Islet of Langerhans (tissue), 1 donor: ENCODE results near the gene MTMR3.
A peak's percentile ranks its signal among the peaks of the same experiment; 100 is the strongest.

Experiments
- FAIRE-seq: peaks from one replicate; lab custom pipeline; 2011; peaks lifted over from hg19 to GRCh38; lab: Jason Lieb, UNC

MTMR3 gene

DNA sequence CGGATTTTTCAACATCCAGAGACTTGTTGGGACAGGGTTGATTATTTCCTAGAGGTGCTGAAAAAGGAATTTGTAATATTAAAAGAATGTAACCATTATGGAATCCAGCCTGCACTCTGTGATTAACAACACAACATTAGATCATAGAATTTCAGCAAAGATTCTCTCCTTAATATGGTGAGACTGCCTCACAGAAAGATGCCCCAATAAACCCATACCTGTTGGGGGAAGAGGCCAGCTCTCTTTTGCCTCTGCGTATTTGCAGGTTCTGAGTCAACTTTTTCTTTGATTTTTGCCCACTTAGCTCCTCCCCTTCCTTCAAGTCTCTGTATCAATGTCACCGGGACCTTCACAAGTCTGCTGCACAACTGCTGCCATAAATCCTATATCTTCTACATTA, 12.4 kb upstream of the MTMR3 start:
- FAIRE-seq, result no peak

- no peak for FAIRE-seq
Measured at GRCh38 chr22:29871684-29872083, 11.3 kb upstream of the MTMR3 start.

- FAIRE-seq, result no peak
Measured at GRCh38 chr22:29872144-29872893, 10.7 kb upstream of the MTMR3 start.

- no peak for FAIRE-seq
Measured at GRCh38 chr22:29872989-29873388, 10.0 kb upstream of the MTMR3 start.

DNA sequence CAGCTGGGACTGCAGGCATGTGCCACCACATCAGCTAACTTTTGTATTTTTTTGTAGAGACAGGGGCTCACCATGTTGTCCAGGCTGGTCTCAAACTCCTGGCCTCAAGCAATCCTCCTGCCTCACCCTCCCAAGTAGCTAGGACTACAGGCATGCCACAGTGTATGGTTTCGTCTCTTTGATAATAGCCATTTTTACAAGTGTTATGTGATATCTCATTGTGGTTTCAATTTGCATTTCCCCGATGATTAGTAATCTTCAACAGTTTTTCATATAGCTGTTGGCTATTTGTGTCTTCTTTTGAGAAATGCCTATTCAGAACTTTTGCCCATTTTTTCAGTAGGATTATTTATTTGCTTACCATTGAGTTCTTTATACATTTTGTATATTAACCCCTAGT, 9.0 kb upstream of the MTMR3 start:
- no peak for FAIRE-seq

- FAIRE-seq, result no peak
Measured at GRCh38 chr22:29877620-29878019, 5.4 kb upstream of the MTMR3 start.

DNA sequence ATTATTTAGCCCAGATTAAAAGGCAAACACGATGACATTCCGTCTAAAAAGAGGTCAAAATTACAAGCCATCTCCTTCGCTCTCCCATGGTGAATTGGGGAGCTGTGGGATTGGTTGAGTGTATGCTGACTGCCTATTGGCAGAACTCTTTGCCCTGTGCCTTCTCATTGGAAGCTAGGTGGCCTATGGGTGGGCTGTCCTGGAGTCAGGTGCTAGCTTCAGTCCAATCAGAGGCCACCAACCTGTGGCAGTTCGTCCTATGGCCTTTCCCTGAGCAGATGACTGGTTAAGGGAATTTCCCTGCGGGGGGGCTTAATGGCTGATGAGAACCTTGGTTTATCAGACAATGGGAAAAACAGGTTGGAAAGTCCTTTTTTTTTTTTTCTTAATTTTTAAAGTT, 3.2 kb upstream of the MTMR3 start:
- FAIRE-seq, result no peak

GRCh38 chr22:29882716-29883044, 294 bp upstream of the MTMR3 start:
- FAIRE-seq, result no peak

- no peak for FAIRE-seq
Measured at GRCh38 chr22:29883775-29884097, 762 bp downstream of the MTMR3 start.

DNA sequence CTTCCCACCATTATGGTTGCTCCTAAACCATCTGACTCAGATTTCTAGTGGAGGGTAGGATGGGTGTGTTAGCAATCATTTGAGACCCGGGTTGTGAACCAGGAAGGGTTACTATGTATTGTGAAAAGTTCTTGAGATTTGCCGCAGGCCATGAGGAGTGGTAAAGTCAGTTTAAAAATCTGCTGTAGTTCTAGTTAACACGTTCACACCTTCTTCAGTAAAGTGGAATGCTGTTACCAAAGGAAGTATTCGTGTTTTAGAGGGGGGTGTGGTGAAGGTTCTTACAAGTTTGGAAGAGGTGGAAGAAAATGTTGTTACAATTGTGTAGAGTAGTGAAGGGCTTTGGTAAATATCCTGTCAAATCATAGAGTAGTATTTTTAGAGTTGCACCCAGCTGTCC, 2.6 kb downstream of the MTMR3 start:
- FAIRE-seq, result no peak

- FAIRE-seq, result no peak
Measured at GRCh38 chr22:29886596-29886995, 3.6 kb downstream of the MTMR3 start.

GRCh38 chr22:29887358-29887757, 4.4 kb downstream of the MTMR3 start:
- no peak for FAIRE-seq

GRCh38 chr22:29890760-29891159, 7.8 kb downstream of the MTMR3 start:
- FAIRE-seq, result no peak

DNA sequence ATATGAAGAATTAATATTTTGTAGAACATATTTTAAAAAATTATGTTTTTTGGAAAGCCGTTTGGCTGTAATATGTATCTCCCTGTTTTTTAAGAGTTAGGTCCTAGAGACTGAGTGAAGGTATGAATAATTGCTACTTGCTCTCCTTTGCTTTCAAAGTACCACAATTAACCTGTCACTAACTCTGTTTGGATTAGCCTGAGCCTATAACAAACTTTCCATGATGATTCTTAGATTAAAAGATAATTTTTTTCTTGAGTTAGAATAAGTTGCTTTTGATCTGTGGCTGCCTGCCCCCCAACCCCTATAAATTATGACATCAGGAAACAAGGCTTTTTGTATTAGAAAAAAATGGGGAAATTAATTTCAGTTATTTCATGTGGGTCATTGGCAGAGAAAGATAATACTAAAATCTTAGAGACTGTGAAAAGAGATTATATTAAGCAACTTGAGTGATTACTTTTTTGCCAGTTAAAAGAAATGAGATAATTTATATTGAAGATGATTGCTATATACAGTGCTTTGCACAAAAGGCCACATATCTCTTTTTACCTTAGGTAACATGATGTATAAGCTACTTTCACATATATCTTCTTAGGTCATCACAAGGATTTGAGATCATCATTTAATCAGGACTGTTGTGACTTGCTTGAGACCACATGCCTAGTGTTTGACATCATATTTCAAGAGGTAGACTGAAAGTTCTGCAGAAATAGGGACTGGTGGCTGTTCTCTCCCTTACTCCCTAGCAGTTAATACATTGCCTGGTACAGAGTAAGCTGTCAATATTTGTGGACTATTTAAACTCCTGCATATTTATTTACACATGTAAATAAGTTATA, 9.6 kb downstream of the MTMR3 start:
- FAIRE-seq, result no peak

GRCh38 chr22:29901354-29901753, 18.4 kb downstream of the MTMR3 start:
- FAIRE-seq, result no peak

DNA sequence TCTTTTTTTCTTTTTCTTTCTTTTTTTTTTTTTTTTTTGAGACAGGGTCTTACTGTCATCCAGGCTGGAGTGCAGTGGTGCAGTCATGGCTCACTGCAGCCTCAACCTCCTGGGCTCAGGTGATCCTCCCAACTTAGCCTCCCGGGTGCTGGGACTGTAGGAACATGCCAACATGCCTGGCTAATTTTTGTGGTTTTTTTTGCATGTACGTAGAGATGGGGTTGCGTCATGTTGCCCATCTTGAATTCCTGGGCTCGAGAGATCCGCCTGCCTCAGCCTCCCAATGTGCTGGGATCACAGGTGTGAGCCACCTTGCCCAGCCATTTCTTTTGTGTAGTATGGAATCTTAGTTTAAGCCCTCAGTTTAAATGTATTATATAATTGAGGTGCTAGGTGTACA, 20.4 kb downstream of the MTMR3 start:
- FAIRE-seq, result no peak

GRCh38 chr22:29904020-29904419, 21.0 kb downstream of the MTMR3 start:
- no peak for FAIRE-seq

GRCh38 chr22:29907753-29908515, 25.0 kb downstream of the MTMR3 start:
- peak; percentile 93 for FAIRE-seq

GRCh38 chr22:29912141-29912540, 29.2 kb downstream of the MTMR3 start:
- FAIRE-seq, result no peak

DNA sequence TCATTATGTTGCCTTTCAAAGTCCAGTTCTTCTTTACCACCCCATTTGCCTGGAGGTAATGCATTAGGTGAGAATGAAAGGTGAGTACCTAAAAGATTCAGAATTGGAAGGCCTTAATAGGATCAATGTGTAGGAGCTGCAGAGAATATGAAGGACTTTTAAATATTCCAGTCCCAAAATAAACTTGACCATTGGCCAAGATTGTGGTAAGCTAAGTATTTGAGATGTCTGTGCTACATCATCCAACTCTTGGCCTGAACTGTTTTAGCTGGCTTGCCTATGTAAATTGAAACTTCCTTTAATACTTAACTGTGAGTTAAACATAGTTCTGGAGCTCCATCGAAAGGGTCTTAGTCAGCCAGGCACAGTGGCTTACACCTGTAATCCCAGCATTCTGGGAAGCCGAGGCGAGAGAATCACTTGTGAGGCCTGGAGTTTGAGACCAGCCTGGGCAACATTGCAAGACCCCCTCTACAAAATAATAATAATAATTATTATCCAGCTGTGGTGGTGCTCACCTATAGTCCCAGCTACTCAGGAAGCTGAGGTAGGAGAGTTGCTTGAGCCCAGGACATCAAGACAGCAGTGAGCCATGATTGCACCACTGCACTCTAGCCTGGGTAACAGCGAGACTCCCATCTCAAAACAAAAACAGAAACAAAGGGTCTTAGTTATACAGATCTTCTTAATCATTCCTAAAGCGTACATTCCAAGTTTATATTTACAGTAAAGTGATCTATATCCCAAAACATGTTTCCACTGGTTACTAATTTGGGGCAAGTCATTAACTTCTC, 29.8 kb downstream of the MTMR3 start:
- FAIRE-seq, result no peak

- FAIRE-seq, result peak; percentile 47
Measured at GRCh38 chr22:29914165-29914564, 31.2 kb downstream of the MTMR3 start.

DNA sequence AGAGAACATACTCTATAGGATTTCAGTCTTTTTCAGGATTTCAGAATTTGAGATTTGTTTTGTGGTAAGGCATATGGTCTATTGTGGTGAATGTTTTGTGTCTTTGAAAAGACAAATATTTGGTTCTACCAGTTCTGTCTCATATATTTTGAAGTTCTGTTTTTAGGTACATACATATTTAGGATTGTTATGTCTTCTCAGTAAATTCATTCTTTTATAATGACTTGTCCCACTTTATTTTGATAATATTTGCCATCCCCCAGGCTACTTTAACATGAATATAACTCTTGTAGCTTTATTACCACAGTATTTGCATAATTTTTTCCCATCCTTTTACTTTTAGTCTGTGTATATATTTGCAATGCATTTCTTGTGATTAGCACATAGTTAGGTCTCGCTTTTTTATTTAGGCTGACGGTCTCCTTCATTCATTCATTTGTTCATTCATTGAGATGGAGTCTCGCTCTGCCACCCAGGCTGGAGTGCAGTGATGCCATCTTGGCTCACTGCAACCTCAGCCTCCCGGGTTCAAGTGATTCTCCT, 32.1 kb downstream of the MTMR3 start:
- FAIRE-seq, result no peak
